ENCODE results near the gene UST. TPM values are rescaled to one million over a fixed set of nuclear protein-coding genes. Genes with fewer than 3 reads are reported as not detected.

The UST gene
- total RNA-seq, 2 experiments from 2014 or later = 1.4 to 4.1 TPM

- Histone ChIP-seq H2AFZ (ENCODE audit: low read length) (no peak overlapping the region), H3K4me1 (ENCODE audit: insufficient read depth, low read length, poor library complexity, severe bottlenecking) (no peaks in the 10 kb centered on the region), H3K4me3 (ENCODE audit: low read depth, low read length, poor library complexity, severe bottlenecking) (no peak overlapping the region), H3K9me2 (ENCODE audit: insufficient read depth, low read length) (no peaks in the 10 kb centered on the region), H3K9me3 (ENCODE audit: low read length) (no peaks in the 10 kb centered on the region), H3K36me3 (ENCODE audit: insufficient read depth, low read length) (no peaks in the 10 kb centered on the region), H4K20me1 (ENCODE audit: insufficient read depth, low read length) (no peaks in the 10 kb centered on the region), H3K79me2 (ENCODE audit: insufficient read depth, low read depth, low read length) (no peaks in the 10 kb centered on the region), H3K4me2 (ENCODE audit: low read length) (no peak overlapping the region), H3K27ac (ENCODE audit: low read depth, low read length, poor library complexity, severe bottlenecking) (no peak overlapping the region)
- no peak for DNase-seq (ENCODE audit: low spot score)
- TF ChIP-seq EZH2phosphoT487 (IDR thresholded peaks at IDR 0.05; ENCODE audit: borderline replicate concordance, low read depth, low read length) = no peak
- TF ChIP-seq, protein P1, sequence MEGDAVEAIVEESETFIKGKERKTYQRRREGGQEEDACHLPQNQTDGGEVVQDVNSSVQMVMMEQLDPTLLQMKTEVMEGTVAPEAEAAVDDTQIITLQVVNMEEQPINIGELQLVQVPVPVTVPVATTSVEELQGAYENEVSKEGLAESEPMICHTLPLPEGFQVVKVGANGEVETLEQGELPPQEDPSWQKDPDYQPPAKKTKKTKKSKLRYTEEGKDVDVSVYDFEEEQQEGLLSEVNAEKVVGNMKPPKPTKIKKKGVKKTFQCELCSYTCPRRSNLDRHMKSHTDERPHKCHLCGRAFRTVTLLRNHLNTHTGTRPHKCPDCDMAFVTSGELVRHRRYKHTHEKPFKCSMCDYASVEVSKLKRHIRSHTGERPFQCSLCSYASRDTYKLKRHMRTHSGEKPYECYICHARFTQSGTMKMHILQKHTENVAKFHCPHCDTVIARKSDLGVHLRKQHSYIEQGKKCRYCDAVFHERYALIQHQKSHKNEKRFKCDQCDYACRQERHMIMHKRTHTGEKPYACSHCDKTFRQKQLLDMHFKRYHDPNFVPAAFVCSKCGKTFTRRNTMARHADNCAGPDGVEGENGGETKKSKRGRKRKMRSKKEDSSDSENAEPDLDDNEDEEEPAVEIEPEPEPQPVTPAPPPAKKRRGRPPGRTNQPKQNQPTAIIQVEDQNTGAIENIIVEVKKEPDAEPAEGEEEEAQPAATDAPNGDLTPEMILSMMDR (conservative IDR thresholded peaks at IDR 0.05; ENCODE audit: low read length) = no peak
- POLR2A ChIA-PET = no interaction called here
- intact Hi-C loops (cut with micrococcal nuclease; ENCODE audit: unreplicated experiment) = no loop called here
- CTCF ChIA-PET (ENCODE audit: unreplicated experiment) = no interaction called here
- no TSS peak for BruUV-seq (replicated peaks)
Observed at GRCh38 chr6:148854096-148854495, 107.3 kb downstream of the UST start.

- H3K9me2 ChIP-seq (ENCODE audit: insufficient read depth, low read length) = no peaks in the 10 kb centered on the region
- intact Hi-C loops (cut with micrococcal nuclease; ENCODE audit: unreplicated experiment) = no loop called here
- no peak overlapping the region for H2AFZ ChIP-seq (ENCODE audit: low read length)
- H3K79me2 ChIP-seq (ENCODE audit: insufficient read depth, low read depth, low read length) = no peaks in the 10 kb centered on the region
- no peak for DNase-seq (ENCODE audit: low spot score)
- H3K9me3 ChIP-seq (ENCODE audit: low read length) = no peaks in the 10 kb centered on the region
- no peaks in the 10 kb centered on the region for H4K20me1 ChIP-seq (ENCODE audit: insufficient read depth, low read length)
- ChIA-PET POLR2A (no interaction called here), CTCF (ENCODE audit: unreplicated experiment) (no interaction called here)
- no TSS peak for BruUV-seq (replicated peaks)
- no peaks in the 10 kb centered on the region for H3K36me3 ChIP-seq (ENCODE audit: insufficient read depth, low read length)
- no peaks in the 10 kb centered on the region for H3K4me1 ChIP-seq (ENCODE audit: insufficient read depth, low read length, poor library complexity, severe bottlenecking)
- no peak overlapping the region for H3K4me3 ChIP-seq (ENCODE audit: low read depth, low read length, poor library complexity, severe bottlenecking)
- TF ChIP-seq, protein P1 (conservative IDR thresholded peaks at IDR 0.05; ENCODE audit: low read length) = no peak
- no peak for TF ChIP-seq EZH2phosphoT487 (IDR thresholded peaks at IDR 0.05; ENCODE audit: borderline replicate concordance, low read depth, low read length)
- no peak overlapping the region for H3K27ac ChIP-seq (ENCODE audit: low read depth, low read length, poor library complexity, severe bottlenecking)
- H3K4me2 ChIP-seq (ENCODE audit: low read length) = no peak overlapping the region
Observed at GRCh38 chr6:148854992-148855391, 108.2 kb downstream of the UST start.

- Histone ChIP-seq H3K4me2 (ENCODE audit: low read length) (no peak overlapping the region), H4K20me1 (ENCODE audit: insufficient read depth, low read length) (no peaks in the 10 kb centered on the region), H3K36me3 (ENCODE audit: insufficient read depth, low read length) (no peaks in the 10 kb centered on the region), H3K79me2 (ENCODE audit: insufficient read depth, low read depth, low read length) (no peaks in the 10 kb centered on the region), H3K9me2 (ENCODE audit: insufficient read depth, low read length) (no peaks in the 10 kb centered on the region), H2AFZ (ENCODE audit: low read length) (no peak overlapping the region), H3K27ac (ENCODE audit: low read depth, low read length, poor library complexity, severe bottlenecking) (no peak overlapping the region), H3K4me1 (ENCODE audit: insufficient read depth, low read length, poor library complexity, severe bottlenecking) (no peaks in the 10 kb centered on the region), H3K9me3 (ENCODE audit: low read length) (no peaks in the 10 kb centered on the region), H3K4me3 (ENCODE audit: low read depth, low read length, poor library complexity, severe bottlenecking) (no peak overlapping the region)
- ChIA-PET POLR2A (no interaction called here), CTCF (ENCODE audit: unreplicated experiment) (no interaction called here)
- BruUV-seq (replicated peaks) = no TSS peak
- no peak for TF ChIP-seq EZH2phosphoT487 (IDR thresholded peaks at IDR 0.05; ENCODE audit: borderline replicate concordance, low read depth, low read length)
- TF ChIP-seq, protein P1 (conservative IDR thresholded peaks at IDR 0.05; ENCODE audit: low read length) = no peak
- DNase-seq (ENCODE audit: low spot score) = no peak
- intact Hi-C loops (cut with micrococcal nuclease; ENCODE audit: unreplicated experiment) = no loop called here
Observed at GRCh38 chr6:148855744-148856143, 108.9 kb downstream of the UST start.

All from OCI-LY7 (cell line).